ENCODE measurements around the gene NR2F6.

DNA sequence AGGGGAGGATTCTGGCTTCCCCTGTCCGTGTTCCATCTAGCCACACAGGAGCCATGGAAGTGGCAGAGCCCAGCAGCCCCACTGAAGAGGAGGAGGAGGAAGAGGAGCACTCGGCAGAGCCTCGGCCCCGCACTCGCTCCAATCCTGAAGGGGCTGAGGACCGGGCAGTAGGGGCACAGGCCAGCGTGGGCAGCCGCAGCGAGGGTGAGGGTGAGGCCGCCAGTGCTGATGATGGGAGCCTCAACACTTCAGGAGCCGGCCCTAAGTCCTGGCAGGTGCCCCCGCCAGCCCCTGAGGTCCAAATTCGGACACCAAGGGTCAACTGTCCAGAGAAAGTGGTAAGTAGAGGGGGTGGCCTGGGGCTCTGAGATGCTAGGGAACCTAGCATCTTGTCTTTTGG lies 23.0 kb upstream of the NR2F6 start:
- TF ChIP-seq POLR2A (IDR thresholded peaks at IDR 0.05) = no peak
- TF ChIP-seq CTCF (IDR thresholded peaks at IDR 0.05) = no peak
